ENCODE data around the gene PRKCH.

The PRKCH gene

DNA sequence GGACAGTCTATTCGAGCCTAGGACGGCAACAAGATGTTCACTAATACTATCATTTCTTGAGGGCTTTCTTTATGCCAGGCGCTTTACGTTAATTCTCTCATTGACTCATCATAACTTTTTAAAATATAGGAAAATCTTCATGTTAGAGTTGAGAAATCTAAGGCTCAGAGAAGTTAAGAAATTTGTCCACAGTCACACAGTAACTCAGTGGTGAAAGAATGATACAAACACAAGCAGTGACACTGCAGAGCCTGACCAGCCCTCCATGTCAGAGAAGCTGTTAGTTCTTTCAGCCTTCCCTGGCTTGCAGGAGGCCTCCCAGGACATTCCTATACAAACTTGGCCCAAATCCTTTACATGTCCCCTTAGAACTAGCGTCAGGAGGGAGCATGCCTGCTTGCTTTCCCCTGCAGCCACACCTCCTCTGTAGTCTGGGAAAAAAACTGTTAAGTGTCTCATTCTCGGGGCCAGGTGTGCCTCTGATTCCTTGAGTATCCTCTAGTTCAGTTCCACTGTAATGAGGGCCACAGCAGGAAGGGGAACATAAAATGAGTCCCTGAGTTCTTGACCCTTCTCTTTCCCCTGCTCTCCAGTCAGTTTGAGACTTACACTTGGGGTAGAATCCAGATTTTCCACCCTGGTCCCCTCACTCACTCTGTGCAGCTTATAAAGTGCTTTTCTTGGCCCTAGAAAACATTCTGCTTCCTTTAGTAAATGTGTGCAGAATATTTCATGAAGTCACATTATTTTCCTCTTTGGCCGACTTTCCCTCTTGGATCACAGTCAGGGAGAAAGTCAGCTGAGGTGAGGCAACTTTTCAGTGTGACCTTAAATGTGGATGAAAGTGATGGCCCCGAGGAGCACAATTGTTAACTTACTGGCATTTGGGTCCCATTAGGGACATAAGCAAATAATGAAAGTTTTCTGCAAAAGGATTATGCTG lies 221.7 kb downstream of the PRKCH start:
- no peak overlapping the region for H3K4me3 ChIP-seq (ENCODE audit: low read depth, low read length)
- TF ChIP-seq, protein P1, sequence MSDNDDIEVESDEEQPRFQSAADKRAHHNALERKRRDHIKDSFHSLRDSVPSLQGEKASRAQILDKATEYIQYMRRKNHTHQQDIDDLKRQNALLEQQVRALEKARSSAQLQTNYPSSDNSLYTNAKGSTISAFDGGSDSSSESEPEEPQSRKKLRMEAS (IDR thresholded peaks at IDR 0.05; ENCODE audit: low read depth, low read length), result no peak
- TF ChIP-seq MYC (IDR thresholded peaks at IDR 0.05; ENCODE audit: low read depth, low read length) (no peak), POLR2A (IDR thresholded peaks at IDR 0.05; ENCODE audit: extremely low read depth, insufficient read length) (no peak), CTCF (IDR thresholded peaks at IDR 0.05; ENCODE audit: low read depth, low read length) (no peak)
- no peak for DNase-seq (ENCODE audit: low read depth)

DNA sequence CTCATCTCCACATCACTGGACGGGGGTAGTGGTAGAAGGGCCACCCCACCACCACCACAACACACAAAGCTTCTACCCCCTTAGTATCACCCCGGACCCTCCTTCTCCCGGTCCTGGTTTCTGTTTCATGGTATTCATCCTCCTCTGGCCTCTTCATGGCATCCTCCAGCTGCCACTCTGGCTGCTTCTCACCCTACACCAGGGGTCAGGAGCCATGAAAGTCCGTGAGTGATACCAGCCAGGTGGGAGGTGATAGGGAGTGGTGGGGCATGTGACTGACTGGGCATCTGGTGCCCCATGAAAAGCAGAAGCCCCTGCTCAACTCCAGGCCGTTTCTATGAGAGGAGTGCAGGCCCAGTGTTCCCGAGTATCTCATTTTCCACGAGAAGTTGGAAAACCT lies 222.6 kb downstream of the PRKCH start:
- no peak for TF ChIP-seq CTCF (IDR thresholded peaks at IDR 0.05; ENCODE audit: low read depth, low read length)
- no peak for TF ChIP-seq POLR2A (IDR thresholded peaks at IDR 0.05; ENCODE audit: extremely low read depth, insufficient read length)
- TF ChIP-seq MYC (IDR thresholded peaks at IDR 0.05; ENCODE audit: low read depth, low read length), result no peak
- TF ChIP-seq, protein P1 (IDR thresholded peaks at IDR 0.05; ENCODE audit: low read depth, low read length), result no peak
- H3K4me3 ChIP-seq (ENCODE audit: low read depth, low read length), result no peak overlapping the region
- DNase-seq (ENCODE audit: low read depth), result no peak

DNA sequence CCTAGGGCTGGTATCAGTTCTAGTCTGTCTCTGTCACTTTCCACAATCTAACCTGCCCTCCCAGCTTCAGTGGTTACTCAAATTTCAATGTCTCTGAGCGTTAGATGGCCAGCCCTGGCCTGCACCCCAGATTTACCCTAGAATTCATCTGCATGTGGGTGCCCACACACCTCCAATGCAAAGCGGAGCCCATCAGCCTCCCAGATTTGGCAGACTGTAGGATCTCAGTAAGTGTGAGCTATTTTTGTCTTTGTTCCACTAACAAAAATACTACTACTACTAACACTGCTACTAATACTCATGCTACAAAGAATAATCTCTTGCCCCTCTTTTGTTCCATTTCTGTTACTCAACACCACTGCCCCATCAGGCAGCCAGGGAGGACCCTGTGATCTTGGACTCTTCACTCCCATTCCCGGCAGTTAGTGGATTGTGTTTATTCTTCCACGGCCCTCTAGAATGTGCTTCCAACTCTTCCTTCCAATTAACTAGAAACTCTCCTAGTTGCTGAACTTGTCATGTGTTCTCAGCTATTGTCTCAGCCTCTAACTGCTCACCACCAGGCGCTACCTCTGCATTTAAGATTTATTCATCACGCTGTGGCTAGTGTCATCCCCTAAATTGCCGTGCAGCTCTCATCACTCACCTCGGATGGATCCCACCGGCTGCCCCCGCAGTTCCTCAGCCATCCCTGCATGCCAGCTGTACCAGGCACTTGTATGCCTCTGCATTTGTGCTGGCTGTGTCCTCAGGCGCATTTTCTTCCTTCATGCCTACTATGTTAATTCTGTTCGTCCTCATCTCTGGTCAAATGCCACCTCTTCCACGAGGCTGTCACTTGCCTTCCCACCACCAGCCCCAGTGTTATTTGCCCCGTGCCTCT lies 223.3 kb downstream of the PRKCH start:
- TF ChIP-seq MYC (IDR thresholded peaks at IDR 0.05; ENCODE audit: low read depth, low read length) (no peak), POLR2A (IDR thresholded peaks at IDR 0.05; ENCODE audit: extremely low read depth, insufficient read length) (no peak), CTCF (IDR thresholded peaks at IDR 0.05; ENCODE audit: low read depth, low read length) (no peak)
- TF ChIP-seq, protein P1 (IDR thresholded peaks at IDR 0.05; ENCODE audit: low read depth, low read length), result no peak
- H3K4me3 ChIP-seq (ENCODE audit: low read depth, low read length), result no peak overlapping the region
- no peak for DNase-seq (ENCODE audit: low read depth)

DNA sequence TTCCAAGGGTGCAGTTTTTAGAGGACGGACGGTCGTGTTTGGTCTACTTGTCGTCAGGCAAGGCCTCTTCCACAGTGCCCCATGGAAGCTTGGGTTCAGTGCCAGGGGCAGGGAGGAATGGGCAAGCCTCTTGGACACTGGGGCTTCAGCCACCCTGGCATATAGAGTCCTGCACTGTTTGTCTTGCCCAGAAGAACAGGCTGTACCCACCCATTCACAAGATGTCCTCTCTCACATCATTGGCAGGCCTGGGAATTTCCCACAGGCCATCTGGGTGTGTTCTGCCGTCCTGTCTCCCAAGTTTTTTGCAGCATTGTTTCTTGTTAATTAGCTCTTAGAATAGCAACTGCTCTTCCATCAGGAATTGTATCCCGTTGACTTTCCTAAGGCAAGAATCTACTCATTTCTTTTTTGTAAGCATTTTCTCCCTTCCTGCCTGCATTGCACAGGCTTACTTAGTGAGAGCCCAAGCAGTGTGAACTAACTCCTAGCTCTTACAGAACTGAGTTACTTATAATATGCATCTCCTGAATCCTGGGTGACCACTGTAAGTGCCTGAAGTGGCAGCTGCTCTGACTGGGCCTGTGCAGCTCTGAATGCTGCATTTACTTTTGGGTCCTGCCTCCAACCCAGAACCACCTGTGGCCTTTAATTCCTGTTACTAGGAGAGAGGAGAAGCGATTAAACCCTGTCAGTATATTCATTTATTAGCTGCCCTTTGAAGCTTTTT lies 224.5 kb downstream of the PRKCH start:
- DNase-seq (ENCODE audit: low read depth), result no peak
- no peak overlapping the region for H3K4me3 ChIP-seq (ENCODE audit: low read depth, low read length)
- TF ChIP-seq MYC (IDR thresholded peaks at IDR 0.05; ENCODE audit: low read depth, low read length) (no peak), POLR2A (IDR thresholded peaks at IDR 0.05; ENCODE audit: extremely low read depth, insufficient read length) (no peak), CTCF (IDR thresholded peaks at IDR 0.05; ENCODE audit: low read depth, low read length) (no peak)
- TF ChIP-seq, protein P1 (IDR thresholded peaks at IDR 0.05; ENCODE audit: low read depth, low read length), result no peak

Data from NB4 (cell line).